ENCODE data around the gene PRDM16.
A peak's percentile ranks its signal among the peaks of the same experiment; 100 is the strongest.

Gene PRDM16

DNA sequence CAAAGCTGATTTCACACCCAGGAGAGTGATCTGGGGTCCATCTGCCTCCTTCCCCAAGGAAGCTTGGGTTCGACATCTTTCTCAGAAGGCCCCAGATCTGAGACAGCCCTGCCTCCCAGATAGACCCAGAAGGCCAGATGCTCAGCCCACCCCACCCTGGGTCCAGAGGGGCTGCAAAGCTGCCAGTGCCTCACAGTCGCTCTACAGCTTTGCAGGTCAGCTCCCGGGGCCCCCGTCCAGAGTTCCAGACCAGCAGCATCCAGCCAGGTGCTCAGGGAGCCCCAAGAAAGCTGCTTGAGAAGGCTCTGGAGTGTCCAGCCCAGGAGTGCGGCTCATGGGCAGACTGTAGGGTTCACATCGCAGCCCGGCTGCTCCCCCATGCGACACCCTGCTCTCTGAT lies 242.7 kb downstream of the PRDM16 start:
- ATAC-seq, result no peak

DNA sequence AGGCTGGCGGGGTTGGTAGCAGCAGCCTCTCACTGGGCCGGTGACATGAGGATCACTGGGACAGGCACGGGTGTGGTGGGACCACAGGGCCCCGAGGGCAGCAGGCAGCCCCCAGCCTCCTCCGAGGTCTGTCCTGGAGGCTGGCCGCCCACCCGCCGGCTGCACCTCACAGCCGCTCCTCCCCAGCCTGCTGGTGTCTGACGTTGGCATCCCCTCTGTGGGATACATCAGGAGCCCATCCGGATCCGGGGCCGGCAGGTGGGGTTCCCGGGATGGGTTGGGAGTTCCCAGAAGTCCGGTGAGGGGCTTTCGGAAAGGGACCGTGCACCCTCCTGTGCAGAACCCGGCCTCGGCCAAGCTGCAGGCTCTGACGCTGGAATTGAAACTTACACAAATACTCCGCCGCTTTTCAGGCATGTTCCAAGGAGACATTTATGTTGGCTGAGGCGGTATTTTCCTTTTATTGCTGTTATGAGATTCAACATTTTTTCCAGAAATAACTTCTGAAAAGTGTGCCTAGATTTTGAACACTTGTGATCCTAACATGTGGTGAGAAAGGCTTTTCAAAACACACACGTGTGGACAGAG lies 243.4 kb downstream of the PRDM16 start:
- no peak for ATAC-seq

More for the DNA sequence above, 242.7 kb downstream of the PRDM16 start:
- TF ChIP-seq, protein P1, sequence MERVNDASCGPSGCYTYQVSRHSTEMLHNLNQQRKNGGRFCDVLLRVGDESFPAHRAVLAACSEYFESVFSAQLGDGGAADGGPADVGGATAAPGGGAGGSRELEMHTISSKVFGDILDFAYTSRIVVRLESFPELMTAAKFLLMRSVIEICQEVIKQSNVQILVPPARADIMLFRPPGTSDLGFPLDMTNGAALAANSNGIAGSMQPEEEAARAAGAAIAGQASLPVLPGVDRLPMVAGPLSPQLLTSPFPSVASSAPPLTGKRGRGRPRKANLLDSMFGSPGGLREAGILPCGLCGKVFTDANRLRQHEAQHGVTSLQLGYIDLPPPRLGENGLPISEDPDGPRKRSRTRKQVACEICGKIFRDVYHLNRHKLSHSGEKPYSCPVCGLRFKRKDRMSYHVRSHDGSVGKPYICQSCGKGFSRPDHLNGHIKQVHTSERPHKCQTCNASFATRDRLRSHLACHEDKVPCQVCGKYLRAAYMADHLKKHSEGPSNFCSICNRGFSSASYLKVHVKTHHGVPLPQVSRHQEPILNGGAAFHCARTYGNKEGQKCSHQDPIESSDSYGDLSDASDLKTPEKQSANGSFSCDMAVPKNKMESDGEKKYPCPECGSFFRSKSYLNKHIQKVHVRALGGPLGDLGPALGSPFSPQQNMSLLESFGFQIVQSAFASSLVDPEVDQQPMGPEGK (CRISPR knock-in tag; IDR thresholded peaks at IDR 0.05; ENCODE audit: borderline replicate concordance), result no peak
- TF ChIP-seq ZFP3 (CRISPR knock-in tag; IDR thresholded peaks at IDR 0.05), result no peak
- no peak for TF ChIP-seq ZNF565 (CRISPR knock-in tag; conservative IDR thresholded peaks at IDR 0.05; ENCODE audit: low read depth)
- no peak for TF ChIP-seq GLIS3 (CRISPR knock-in tag; IDR thresholded peaks at IDR 0.05)
- TF ChIP-seq OSR1 (CRISPR knock-in tag; IDR thresholded peaks at IDR 0.05), result no peak
- TF ChIP-seq ZNF8 (CRISPR knock-in tag; IDR thresholded peaks at IDR 0.05), result no peak
- TF ChIP-seq TOX (CRISPR knock-in tag; IDR thresholded peaks at IDR 0.05; ENCODE audit: borderline replicate concordance), result no peak
- TF ChIP-seq SNAI2 (CRISPR knock-in tag; IDR thresholded peaks at IDR 0.05), result no peak
- no peak for TF ChIP-seq CSDC2 (CRISPR knock-in tag; IDR thresholded peaks at IDR 0.05)
- TF ChIP-seq ZNF70 (CRISPR knock-in tag; IDR thresholded peaks at IDR 0.05), result no peak
- TF ChIP-seq ZC3H10 (CRISPR knock-in tag; IDR thresholded peaks at IDR 0.05), result no peak
- no peak for TF ChIP-seq RARB (CRISPR knock-in tag; IDR thresholded peaks at IDR 0.05)
- TF ChIP-seq, protein P2, sequence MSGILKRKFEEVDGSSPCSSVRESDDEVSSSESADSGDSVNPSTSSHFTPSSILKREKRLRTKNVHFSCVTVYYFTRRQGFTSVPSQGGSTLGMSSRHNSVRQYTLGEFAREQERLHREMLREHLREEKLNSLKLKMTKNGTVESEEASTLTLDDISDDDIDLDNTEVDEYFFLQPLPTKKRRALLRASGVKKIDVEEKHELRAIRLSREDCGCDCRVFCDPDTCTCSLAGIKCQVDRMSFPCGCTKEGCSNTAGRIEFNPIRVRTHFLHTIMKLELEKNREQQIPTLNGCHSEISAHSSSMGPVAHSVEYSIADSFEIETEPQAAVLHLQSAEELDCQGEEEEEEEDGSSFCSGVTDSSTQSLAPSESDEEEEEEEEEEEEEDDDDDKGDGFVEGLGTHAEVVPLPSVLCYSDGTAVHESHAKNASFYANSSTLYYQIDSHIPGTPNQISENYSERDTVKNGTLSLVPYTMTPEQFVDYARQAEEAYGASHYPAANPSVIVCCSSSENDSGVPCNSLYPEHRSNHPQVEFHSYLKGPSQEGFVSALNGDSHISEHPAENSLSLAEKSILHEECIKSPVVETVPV (CRISPR knock-in tag; IDR thresholded peaks at IDR 0.05), result no peak

DNA sequence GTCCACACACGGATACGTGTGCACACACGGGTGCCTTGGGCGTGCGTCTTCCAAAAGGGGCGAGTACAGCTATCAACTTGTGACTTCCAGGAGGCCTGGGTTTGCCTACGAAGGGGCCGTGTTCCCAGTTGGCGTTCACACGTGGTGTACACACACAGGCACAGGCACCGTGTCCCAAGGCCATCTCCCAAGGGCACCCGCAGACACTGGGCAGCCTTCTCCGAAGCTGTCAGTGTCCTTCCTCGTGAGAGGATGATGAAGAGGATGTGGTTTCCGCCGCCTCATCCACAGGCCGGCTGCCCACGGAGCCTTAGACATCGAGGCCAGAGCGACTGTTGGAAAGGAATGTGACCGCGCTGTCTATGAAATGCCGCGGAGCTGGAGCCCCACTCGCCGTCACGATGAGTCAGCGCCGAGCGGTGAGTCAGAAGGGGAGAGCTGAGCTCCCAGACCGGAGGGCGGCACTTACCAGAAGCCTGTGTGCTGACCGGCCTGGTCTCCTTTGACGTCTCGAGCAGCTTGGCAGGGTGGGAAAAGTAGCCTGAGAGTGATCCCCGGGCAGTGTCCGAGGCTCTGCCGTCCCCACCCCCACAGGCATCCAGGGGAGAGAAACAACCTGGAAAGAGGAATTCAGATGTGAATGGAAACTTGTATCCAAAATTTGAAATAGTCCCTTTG lies 244.0 kb downstream of the PRDM16 start:
- peak; percentile 97 for ATAC-seq
- TF ChIP-seq, protein P3, sequence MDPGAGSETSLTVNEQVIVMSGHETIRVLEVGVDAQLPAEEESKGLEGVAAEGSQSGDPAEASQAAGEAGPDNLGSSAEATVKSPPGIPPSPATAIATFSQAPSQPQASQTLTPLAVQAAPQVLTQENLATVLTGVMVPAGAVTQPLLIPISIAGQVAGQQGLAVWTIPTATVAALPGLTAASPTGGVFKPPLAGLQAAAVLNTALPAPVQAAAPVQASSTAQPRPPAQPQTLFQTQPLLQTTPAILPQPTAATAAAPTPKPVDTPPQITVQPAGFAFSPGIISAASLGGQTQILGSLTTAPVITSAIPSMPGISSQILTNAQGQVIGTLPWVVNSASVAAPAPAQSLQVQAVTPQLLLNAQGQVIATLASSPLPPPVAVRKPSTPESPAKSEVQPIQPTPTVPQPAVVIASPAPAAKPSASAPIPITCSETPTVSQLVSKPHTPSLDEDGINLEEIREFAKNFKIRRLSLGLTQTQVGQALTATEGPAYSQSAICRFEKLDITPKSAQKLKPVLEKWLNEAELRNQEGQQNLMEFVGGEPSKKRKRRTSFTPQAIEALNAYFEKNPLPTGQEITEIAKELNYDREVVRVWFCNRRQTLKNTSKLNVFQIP (CRISPR knock-in tag; IDR thresholded peaks at IDR 0.05; ENCODE audit: borderline replicate concordance, low read depth), result no peak
- TF ChIP-seq, protein P4, sequence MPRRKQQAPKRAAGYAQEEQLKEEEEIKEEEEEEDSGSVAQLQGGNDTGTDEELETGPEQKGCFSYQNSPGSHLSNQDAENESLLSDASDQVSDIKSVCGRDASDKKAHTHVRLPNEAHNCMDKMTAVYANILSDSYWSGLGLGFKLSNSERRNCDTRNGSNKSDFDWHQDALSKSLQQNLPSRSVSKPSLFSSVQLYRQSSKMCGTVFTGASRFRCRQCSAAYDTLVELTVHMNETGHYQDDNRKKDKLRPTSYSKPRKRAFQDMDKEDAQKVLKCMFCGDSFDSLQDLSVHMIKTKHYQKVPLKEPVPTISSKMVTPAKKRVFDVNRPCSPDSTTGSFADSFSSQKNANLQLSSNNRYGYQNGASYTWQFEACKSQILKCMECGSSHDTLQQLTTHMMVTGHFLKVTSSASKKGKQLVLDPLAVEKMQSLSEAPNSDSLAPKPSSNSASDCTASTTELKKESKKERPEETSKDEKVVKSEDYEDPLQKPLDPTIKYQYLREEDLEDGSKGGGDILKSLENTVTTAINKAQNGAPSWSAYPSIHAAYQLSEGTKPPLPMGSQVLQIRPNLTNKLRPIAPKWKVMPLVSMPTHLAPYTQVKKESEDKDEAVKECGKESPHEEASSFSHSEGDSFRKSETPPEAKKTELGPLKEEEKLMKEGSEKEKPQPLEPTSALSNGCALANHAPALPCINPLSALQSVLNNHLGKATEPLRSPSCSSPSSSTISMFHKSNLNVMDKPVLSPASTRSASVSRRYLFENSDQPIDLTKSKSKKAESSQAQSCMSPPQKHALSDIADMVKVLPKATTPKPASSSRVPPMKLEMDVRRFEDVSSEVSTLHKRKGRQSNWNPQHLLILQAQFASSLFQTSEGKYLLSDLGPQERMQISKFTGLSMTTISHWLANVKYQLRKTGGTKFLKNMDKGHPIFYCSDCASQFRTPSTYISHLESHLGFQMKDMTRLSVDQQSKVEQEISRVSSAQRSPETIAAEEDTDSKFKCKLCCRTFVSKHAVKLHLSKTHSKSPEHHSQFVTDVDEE (CRISPR knock-in tag; IDR thresholded peaks at IDR 0.05), result no peak
- TF ChIP-seq ZNF565 (CRISPR knock-in tag; conservative IDR thresholded peaks at IDR 0.05; ENCODE audit: low read depth) (no peak), ZNF8 (CRISPR knock-in tag; IDR thresholded peaks at IDR 0.05) (no peak), ARNTL (CRISPR knock-in tag; IDR thresholded peaks at IDR 0.05; ENCODE audit: borderline replicate concordance, low read depth) (no peak)
- TF ChIP-seq, protein P5, sequence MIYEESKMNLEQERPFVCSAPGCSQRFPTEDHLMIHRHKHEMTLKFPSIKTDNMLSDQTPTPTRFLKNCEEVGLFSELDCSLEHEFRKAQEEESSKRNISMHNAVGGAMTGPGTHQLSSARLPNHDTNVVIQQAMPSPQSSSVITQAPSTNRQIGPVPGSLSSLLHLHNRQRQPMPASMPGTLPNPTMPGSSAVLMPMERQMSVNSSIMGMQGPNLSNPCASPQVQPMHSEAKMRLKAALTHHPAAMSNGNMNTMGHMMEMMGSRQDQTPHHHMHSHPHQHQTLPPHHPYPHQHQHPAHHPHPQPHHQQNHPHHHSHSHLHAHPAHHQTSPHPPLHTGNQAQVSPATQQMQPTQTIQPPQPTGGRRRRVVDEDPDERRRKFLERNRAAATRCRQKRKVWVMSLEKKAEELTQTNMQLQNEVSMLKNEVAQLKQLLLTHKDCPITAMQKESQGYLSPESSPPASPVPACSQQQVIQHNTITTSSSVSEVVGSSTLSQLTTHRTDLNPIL (CRISPR knock-in tag; IDR thresholded peaks at IDR 0.05; ENCODE audit: low read depth), result no peak

More for the DNA sequence above, 243.4 kb downstream of the PRDM16 start:
- TF ChIP-seq, protein P4 (CRISPR knock-in tag; IDR thresholded peaks at IDR 0.05), result no peak
- TF ChIP-seq ESRRG (CRISPR knock-in tag; IDR thresholded peaks at IDR 0.05) (no peak), BACH2 (CRISPR knock-in tag; IDR thresholded peaks at IDR 0.05; ENCODE audit: borderline replicate concordance) (no peak), ZC3H10 (CRISPR knock-in tag; IDR thresholded peaks at IDR 0.05) (no peak), CSDC2 (CRISPR knock-in tag; IDR thresholded peaks at IDR 0.05) (no peak), TOX (CRISPR knock-in tag; IDR thresholded peaks at IDR 0.05; ENCODE audit: borderline replicate concordance) (no peak), SNAI2 (CRISPR knock-in tag; IDR thresholded peaks at IDR 0.05) (no peak), GLIS3 (CRISPR knock-in tag; IDR thresholded peaks at IDR 0.05) (no peak), TCF4 (CRISPR knock-in tag; IDR thresholded peaks at IDR 0.05; ENCODE audit: borderline replicate concordance) (no peak), ZFP30 (CRISPR knock-in tag; IDR thresholded peaks at IDR 0.05) (no peak), RARB (CRISPR knock-in tag; IDR thresholded peaks at IDR 0.05) (no peak), ISL1 (CRISPR knock-in tag; IDR thresholded peaks at IDR 0.05) (no peak)
- TF ChIP-seq, protein P5 (CRISPR knock-in tag; IDR thresholded peaks at IDR 0.05; ENCODE audit: low read depth), result no peak
